ENCODE results near the gene DUSP28.
A peak's percentile ranks its signal among the peaks of the same experiment; 100 is the strongest.
"Not testable (repeated sequence)": the region's sequence is repeated elsewhere in the genome, so short reads cannot be mapped to it uniquely, and the experiment has no call there.

The DUSP28 gene

GRCh38 chr2:240561325-240561971, 1.3 kb downstream of the DUSP28 start:
- no peak for DNase-seq

GRCh38 chr2:240563231-240563630, 3.1 kb downstream of the DUSP28 start:
- not testable (repeated sequence) for DNase-seq

- no peak for DNase-seq
These were observed 3.9 kb downstream of the DUSP28 start for GRCh38 chr2:240563951-240564560.

GRCh38 chr2:240564561-240565332, 4.6 kb downstream of the DUSP28 start:
- no peak for DNase-seq

GRCh38 chr2:240565333-240566202, 5.4 kb downstream of the DUSP28 start:
- no peak for DNase-seq

- peak; percentile 87 for DNase-seq
These were observed 6.3 kb downstream of the DUSP28 start for GRCh38 chr2:240566203-240567136.

- DNase-seq: no peak
These were observed 7.1 kb downstream of the DUSP28 start for GRCh38 chr2:240567137-240567871.

- peak; percentile 65 for DNase-seq
These were observed 7.9 kb downstream of the DUSP28 start, which contains the start of gene RNPEPL1 for GRCh38 chr2:240567872-240568677. Gene RNPEPL1, plus strand, starts transcription at chr2:240568484. Its CDS starts 103 bp downstream, at chr2:240568587.

GRCh38 chr2:240568678-240569522, 8.7 kb downstream of the DUSP28 start:
- peak; percentile 72 for DNase-seq

- no peak for DNase-seq
These were observed 9.4 kb downstream of the DUSP28 start for GRCh38 chr2:240569523-240569997.

GRCh38 chr2:240569998-240570530, 9.9 kb downstream of the DUSP28 start:
- no peak for DNase-seq

- DNase-seq: no peak
These were observed 10.6 kb downstream of the DUSP28 start for GRCh38 chr2:240570531-240571313.

- no peak for DNase-seq
These were observed 11.3 kb downstream of the DUSP28 start for GRCh38 chr2:240571314-240571973.

- DNase-seq: no peak
These were observed 12.2 kb downstream of the DUSP28 start for GRCh38 chr2:240572141-240573031.

GRCh38 chr2:240573071-240573515, 12.9 kb downstream of the DUSP28 start:
- DNase-seq: no peak

Measured in eye (tissue), 1 donor.